Measurements from ENCODE around the gene GNB1L. TPM values are rescaled to one million over a fixed set of nuclear protein-coding genes. Genes with fewer than 3 reads are reported as not detected.

GNB1L gene
- total and polyA plus RNA-seq, 9 of the 15 experiments (the other 6 are each of a cell fraction or from before 2014, with no cell fraction given): 0.56 to 50.5 (median 10.2) TPM

- TF ChIP-seq PRDM10 (IDR thresholded peaks at IDR 0.05; ENCODE audit: partially characterized antibody): peak; percentile 90
- no peak for TF ChIP-seq EP400 (IDR thresholded peaks at IDR 0.05)
- TF ChIP-seq, protein P1, sequence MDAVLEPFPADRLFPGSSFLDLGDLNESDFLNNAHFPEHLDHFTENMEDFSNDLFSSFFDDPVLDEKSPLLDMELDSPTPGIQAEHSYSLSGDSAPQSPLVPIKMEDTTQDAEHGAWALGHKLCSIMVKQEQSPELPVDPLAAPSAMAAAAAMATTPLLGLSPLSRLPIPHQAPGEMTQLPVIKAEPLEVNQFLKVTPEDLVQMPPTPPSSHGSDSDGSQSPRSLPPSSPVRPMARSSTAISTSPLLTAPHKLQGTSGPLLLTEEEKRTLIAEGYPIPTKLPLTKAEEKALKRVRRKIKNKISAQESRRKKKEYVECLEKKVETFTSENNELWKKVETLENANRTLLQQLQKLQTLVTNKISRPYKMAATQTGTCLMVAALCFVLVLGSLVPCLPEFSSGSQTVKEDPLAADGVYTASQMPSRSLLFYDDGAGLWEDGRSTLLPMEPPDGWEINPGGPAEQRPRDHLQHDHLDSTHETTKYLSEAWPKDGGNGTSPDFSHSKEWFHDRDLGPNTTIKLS (IDR thresholded peaks at IDR 0.05; ENCODE audit: borderline replicate concordance, low read depth): peak; percentile 60; the same call in 1 of the 2 replicates
- TF ChIP-seq SMARCC2 (IDR thresholded peaks at IDR 0.05; ENCODE audit: low read depth): 0 out of 2 replicates have a peak, but pooled peaks have one; percentile 28
- peak; percentile 94 for TF ChIP-seq MEIS2 (IDR thresholded peaks at IDR 0.05; ENCODE audit: partially characterized antibody)
- TF ChIP-seq CBFB (CRISPR knock-in tag; IDR thresholded peaks at IDR 0.05): no peak
- TF ChIP-seq PHB (CRISPR knock-in tag; IDR thresholded peaks at IDR 0.05): no peak
- TF ChIP-seq ZNF583 (CRISPR knock-in tag; IDR thresholded peaks at IDR 0.05): no peak
- TF ChIP-seq SMAD4 (CRISPR knock-in tag; conservative IDR thresholded peaks at IDR 0.05): no peak; the same call in 1 of the 2 replicates
- TF ChIP-seq ZNF316 (IDR thresholded peaks at IDR 0.05): peak; percentile 42; the same call in 1 of the 2 replicates
- TF ChIP-seq YBX1 (IDR thresholded peaks at IDR 0.05): no peak
- TF ChIP-seq RBM39 (optimal IDR thresholded peaks at IDR 0.05; ENCODE audit: low read depth, low read length): peak; percentile 18
- TF ChIP-seq PREB (CRISPR knock-in tag; IDR thresholded peaks at IDR 0.05): no peak
- TF ChIP-seq NUFIP1 (IDR thresholded peaks at IDR 0.05; ENCODE audit: partially characterized antibody): peak; percentile 55
- TF ChIP-seq NCOA1 (IDR thresholded peaks at IDR 0.05; ENCODE audit: low read depth): peak; percentile 77; the same call in 1 of the 2 replicates
- TF ChIP-seq STAT5B (CRISPR knock-in tag; IDR thresholded peaks at IDR 0.05): no peak
- TF ChIP-seq PURB (CRISPR knock-in tag; IDR thresholded peaks at IDR 0.05; ENCODE audit: low read depth): no peak
- TF ChIP-seq FOS (IDR thresholded peaks at IDR 0.05; ENCODE audit: extremely low read depth, insufficient read length): peak; percentile 9
- TF ChIP-seq, protein P2, sequence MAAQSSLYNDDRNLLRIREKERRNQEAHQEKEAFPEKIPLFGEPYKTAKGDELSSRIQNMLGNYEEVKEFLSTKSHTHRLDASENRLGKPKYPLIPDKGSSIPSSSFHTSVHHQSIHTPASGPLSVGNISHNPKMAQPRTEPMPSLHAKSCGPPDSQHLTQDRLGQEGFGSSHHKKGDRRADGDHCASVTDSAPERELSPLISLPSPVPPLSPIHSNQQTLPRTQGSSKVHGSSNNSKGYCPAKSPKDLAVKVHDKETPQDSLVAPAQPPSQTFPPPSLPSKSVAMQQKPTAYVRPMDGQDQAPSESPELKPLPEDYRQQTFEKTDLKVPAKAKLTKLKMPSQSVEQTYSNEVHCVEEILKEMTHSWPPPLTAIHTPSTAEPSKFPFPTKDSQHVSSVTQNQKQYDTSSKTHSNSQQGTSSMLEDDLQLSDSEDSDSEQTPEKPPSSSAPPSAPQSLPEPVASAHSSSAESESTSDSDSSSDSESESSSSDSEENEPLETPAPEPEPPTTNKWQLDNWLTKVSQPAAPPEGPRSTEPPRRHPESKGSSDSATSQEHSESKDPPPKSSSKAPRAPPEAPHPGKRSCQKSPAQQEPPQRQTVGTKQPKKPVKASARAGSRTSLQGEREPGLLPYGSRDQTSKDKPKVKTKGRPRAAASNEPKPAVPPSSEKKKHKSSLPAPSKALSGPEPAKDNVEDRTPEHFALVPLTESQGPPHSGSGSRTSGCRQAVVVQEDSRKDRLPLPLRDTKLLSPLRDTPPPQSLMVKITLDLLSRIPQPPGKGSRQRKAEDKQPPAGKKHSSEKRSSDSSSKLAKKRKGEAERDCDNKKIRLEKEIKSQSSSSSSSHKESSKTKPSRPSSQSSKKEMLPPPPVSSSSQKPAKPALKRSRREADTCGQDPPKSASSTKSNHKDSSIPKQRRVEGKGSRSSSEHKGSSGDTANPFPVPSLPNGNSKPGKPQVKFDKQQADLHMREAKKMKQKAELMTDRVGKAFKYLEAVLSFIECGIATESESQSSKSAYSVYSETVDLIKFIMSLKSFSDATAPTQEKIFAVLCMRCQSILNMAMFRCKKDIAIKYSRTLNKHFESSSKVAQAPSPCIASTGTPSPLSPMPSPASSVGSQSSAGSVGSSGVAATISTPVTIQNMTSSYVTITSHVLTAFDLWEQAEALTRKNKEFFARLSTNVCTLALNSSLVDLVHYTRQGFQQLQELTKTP (IDR thresholded peaks at IDR 0.05; ENCODE audit: low read depth in 1 of 2, partially characterized antibody in 2 of 2): peak in 1 of 2 experiments; percentile 54
Measured at GRCh38 chr22:19815093-19815822, 39.4 kb downstream of the GNB1L start (continued).
